Right lobe of liver (tissue), 6 donors: ENCODE data around the gene TMUB1. TPM values are rescaled to one million over a fixed set of nuclear protein-coding genes. Genes with fewer than 3 reads are reported as not detected.

Experiments
- ATAC-seq, 4 donors: fragments of 200-7000 bp; cut with Tn5 transposase; one replicate each; pipeline ENCODE4 v1.9.1; 2020; ENCODE audit warnings: mild to moderate bottlenecking in 4 of 4, moderate library complexity in 4 of 4
- DNase-seq, 3 donors: peaks; one replicate each; pipeline ENCODE4 v3.0.0-alpha.2; 2020
- H3K27ac ChIP-seq, 3 donors: fragments of 200-600 bp; one replicate each; pipeline ENCODE4 v1.8.0; 2022
- H3K27me3 ChIP-seq, 2 donors: fragments of 200-600 bp; one replicate each; pipeline ENCODE4 v1.8.0; 2022
- H3K36me3 ChIP-seq, 4 donors: fragments of 200-600 bp; sonication (generic) in 1 of 4; one replicate each; pipeline versions ENCODE4 v1.5.1 to v1.8.0; 2017 to 2022; ENCODE audit warnings: control low read depth in 1 of 4
- H3K4me1 ChIP-seq, 4 donors: fragments of 200-600 bp; sonication (generic) in 1 of 4; one replicate each; pipeline versions ENCODE4 v1.5.1 to v1.8.0; 2017 to 2022; ENCODE audit warnings: control low read depth in 1 of 4
- H3K4me3 ChIP-seq, 3 donors: fragments of 200-600 bp; one replicate each; pipeline ENCODE4 v1.8.0; 2022
- H3K9me3 ChIP-seq, 4 donors: fragments of 200-600 bp; sonication (generic) in 1 of 4; one replicate each; pipeline versions ENCODE4 v1.5.1 to v1.8.0; 2017 to 2022; ENCODE audit warnings: control low read depth in 1 of 4
- CTCF ChIP-seq, 4 donors: fragments of 200-600 bp in 3 of 4; fragments of 450-650 bp in 1 of 4; IDR thresholded peaks; one replicate each; pipeline versions ENCODE4 v1.5.1 to v1.8.0; 2016 to 2022; ENCODE audit warnings: antibody characterized with exemption in 4 of 4, mild to moderate bottlenecking in 2 of 4
- POLR2A ChIP-seq: fragments of 450-650 bp; IDR thresholded peaks from one replicate; pipeline ENCODE4 v1.6.1; 2017; ENCODE audit warnings: antibody characterized with exemption, mild to moderate bottlenecking
- WGBS: methylation state at CpG from one replicate; pipeline ENCODE4 v1.1.6; 2018; ENCODE audit warnings: low coverage, low lambda C conversion rate; ENCODE audit not compliant: insufficient coverage; ENCODE audit errors: missing lambda C conversion rate; 5-methylcytosine and 5-hydroxymethylcytosine counted together
- intact Hi-C, 2 donors: fragments of 100-400 bp; cut with DNase I; formaldehyde crosslinking; loops; one replicate each; pipeline versions ENCODE4 v1.11.2 to v1.14.1; 2022
- total RNA-seq, 6 experiments: library from RNA; depleted of rRNA in 2 of 6; stranded (reverse); fragments of >200 nt in 2 of 6; fragmentation: NEBNext Ultra II Directional in 3 of 6; extraction: Animal tissue kit (Norgen Biotek cat#: 25700) in 3 of 6; gene quantifications; one replicate each; pipeline versions ENCODE4 v1.1.0 to v1.2.4, GENCODE V29; 2016 to 2023
- donor health status: DM: no; HTN: yes; CAD: no.
- donor health status: DM: no; HTN: no; CAD: no.
- donor health status: DM: no; HTN: no; CAD: no.
- donor health status: DM: no; HTN: yes; CAD: no.
- donor health status: DM: no; HTN: yes; CAD: no.

TMUB1 gene
- total RNA-seq, 6 experiments from 2014 or later = 27.7 to 63.1 (median 41.8) TPM

DNA sequence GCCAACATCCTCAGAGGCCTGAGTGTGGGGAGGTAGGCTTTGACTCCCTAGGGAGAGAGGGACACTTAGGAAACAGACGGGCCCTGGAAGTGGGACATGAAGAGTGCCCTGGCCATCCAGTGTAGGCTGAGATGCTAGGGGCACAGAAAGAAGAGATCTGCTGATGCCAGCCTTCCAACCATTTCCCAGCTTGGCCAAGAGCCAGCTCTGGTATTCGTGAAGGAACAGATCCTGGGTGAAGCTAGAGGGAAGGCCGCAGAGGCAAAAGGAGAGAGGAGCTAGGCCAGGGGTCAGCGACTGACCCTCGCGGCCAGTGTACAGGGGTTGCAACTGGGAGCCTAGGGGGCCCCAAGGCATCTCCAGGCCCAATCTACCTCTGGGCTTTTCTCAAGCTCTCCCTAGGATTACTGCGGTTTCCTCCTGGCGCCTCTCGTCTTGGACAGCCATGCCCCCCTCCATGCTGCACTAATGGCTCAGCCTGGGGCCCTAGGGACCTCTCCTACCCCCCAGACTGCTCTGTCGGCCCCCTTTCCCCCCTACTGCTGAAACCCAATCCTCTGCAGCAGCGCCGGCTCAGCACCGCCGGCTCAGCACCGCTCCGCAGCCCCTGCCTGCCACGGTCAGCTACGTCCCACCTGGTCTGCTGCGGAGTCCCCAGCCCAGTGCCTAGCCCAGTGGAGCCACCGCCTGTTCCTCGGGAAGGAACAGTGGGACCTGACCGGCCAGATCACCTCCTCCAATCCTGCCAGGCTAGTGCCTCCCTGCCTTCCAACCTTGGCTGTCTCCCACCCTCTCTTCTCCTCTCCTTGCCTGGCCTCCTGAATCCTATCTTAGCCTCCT is 35.1 kb downstream of the TMUB1 start, which contains the start of gene ASIC3:
Gene ASIC3, plus strand, starts transcription at position 556 of the 840 bp plus-strand sequence. CDS start 355 bp downstream, outside the sequence.
- DNase-seq = no peak

GRCh38 chr7:151046603-151047573 is 36.4 kb downstream of the TMUB1 start:
- no peaks in the 10 kb centered on the region for H3K4me1 ChIP-seq
- TF ChIP-seq CTCF (IDR thresholded peaks at IDR 0.05) = no peak
- no peak for TF ChIP-seq POLR2A
- no peak overlapping the region for H3K4me3 ChIP-seq
- H3K27ac ChIP-seq = no peak overlapping the region
- no peaks in the 10 kb centered on the region for H3K36me3 ChIP-seq
- no peak for ATAC-seq
- no peaks in the 10 kb centered on the region for H3K27me3 ChIP-seq
- intact Hi-C loops = no loop called here
- WGBS = 76% methylated on average over 3 of the region's 14 CpGs
- DNase-seq = no peak
- no peaks in the 10 kb centered on the region for H3K9me3 ChIP-seq

More for the DNA sequence above, 35.1 kb downstream of the TMUB1 start, which contains the start of gene ASIC3:
- Histone ChIP-seq H3K4me3 (no peak within 1 kb of the TSS), H3K9me3 (no peaks in the 10 kb centered on the region), H3K27me3 (no peaks in the 10 kb centered on the region), H3K36me3 (no peaks in the 10 kb centered on the region), H3K27ac (no peak within 1 kb of the TSS), H3K4me1 (no peaks in the 10 kb centered on the region)
- TF ChIP-seq POLR2A (no peak), CTCF (IDR thresholded peaks at IDR 0.05) (no peak)
- ATAC-seq = no peak
- WGBS = 66% methylated on average over 3 of the region's 22 CpGs
- intact Hi-C loops = no loop called here

GRCh38 chr7:151045967-151046366 is 37.3 kb downstream of the TMUB1 start:
- Histone ChIP-seq H3K36me3 (no peaks in the 10 kb centered on the region), H3K27ac (no peak overlapping the region), H3K27me3 (no peaks in the 10 kb centered on the region), H3K4me1 (no peaks in the 10 kb centered on the region), H3K9me3 (no peaks in the 10 kb centered on the region), H3K4me3 (no peak overlapping the region)
- WGBS = 74% methylated on average over 5 of the region's 9 CpGs
- intact Hi-C loops = no loop called here
- no peak for ATAC-seq
- TF ChIP-seq CTCF (IDR thresholded peaks at IDR 0.05) = no peak
- DNase-seq = no peak

DNA sequence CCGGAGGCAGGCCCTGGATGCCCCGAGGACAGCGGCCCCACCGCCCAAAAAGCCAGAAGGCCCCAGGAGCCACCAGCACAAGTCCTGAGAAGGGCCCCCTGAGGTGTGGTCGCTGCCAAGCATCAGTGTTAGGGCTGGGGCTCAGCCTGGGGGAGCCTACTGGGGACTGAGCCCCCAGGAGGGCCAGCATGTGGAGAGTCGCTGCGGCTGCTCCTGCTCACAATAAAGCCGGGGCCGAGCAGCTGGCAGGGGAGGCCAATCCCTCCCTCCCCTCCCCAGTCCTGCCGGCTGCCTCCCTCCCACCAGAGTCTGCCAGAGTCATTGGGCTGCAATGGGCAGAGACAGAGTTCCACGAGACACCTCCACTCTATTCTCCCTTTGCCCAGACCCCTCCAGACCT is 38.0 kb downstream of the TMUB1 start:
- DNase-seq (no peak), ATAC-seq (no peak)
- H3K4me3 ChIP-seq = no peak overlapping the region
- no peak overlapping the region for H3K27ac ChIP-seq
- WGBS = no CpG with 5 or more reads among the region's 11 CpGs
- TF ChIP-seq POLR2A = no peak
- no peaks in the 10 kb centered on the region for H3K27me3 ChIP-seq
- H3K9me3 ChIP-seq = no peaks in the 10 kb centered on the region
- no peaks in the 10 kb centered on the region for H3K4me1 ChIP-seq
- H3K36me3 ChIP-seq = no peaks in the 10 kb centered on the region
- intact Hi-C loops = no loop called here
